ENCODE measurements around the gene DHRS9.
"Not testable (repeated sequence)": the region's sequence is repeated elsewhere in the genome, so short reads cannot be mapped to it uniquely, and the experiment has no call there.

DHRS9 gene

GRCh38 chr2:169069341-169069740, at the start of gene DHRS9:
Gene DHRS9 (plus strand): TSS chr2:169069563. CDS start chr2:169081582, 12,019 bp downstream.
- peak; percentile 92 for DNase-seq (ENCODE audit: low read depth)

DNA sequence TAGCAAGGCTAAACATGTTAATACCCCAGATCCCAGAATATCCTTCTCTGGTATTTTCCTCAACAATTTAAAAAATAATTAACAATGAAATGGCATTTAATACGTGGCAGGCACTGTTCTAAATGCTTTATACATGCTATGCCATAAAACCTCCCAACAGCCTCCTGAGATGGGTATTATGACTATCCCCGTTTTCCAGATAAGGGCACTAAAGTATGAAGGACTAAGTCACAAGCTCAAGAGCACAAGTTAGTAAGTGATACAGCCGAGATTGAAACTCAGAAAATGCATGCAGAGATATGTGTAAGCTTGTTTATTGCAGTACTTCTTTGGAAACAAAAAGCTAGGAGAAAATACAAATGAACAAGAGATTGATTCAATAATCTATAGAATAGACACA, 46.2 kb upstream of the DHRS9 start:
- no peak for DNase-seq (ENCODE audit: low read depth)

- no peak for DNase-seq (ENCODE audit: low read depth)
Measured at GRCh38 chr2:169026056-169026455, 43.3 kb upstream of the DHRS9 start.

DNA sequence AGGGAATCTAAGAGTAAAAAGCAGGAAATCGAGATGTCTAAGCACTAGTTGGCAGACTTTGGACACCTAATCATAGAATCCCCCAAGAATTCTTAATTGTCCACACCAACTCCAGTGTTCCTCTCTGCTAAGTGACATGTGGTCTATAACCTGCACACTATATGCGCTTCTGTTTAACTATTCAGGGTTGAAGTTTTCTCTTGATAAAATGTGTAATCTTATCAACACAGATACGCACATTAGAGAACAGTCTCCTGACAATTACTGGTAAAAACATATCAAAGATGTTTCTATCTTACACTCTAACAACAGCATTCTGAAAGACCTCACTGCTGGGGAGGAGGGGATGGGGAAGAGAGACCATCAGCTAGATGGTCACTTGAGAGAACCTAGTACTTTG, 42.1 kb upstream of the DHRS9 start:
- DNase-seq (ENCODE audit: low read depth) = no peak

DNA sequence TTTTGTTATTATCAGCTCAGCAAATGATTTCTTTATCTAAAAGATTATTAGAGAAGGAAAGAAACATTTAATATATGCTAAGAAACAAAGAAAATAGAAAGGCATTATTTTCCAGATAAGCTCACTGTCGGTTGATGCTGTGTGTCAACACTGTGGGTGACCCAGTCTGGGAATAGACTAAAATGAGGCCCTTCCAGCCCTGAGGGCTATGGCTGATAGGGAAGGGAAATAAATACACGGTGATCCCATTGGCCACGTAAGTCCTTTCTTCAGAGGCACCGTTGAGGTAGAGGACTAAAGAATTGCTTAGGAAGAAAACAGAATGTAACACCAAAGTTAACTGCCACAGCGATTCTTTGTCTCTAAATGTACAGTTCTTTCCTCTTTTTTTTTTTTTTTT, 40.0 kb upstream of the DHRS9 start:
- no peak for DNase-seq (ENCODE audit: low read depth)

GRCh38 chr2:169031202-169031601, 38.2 kb upstream of the DHRS9 start, which contains the start of gene ABCB11:
Gene ABCB11 (minus strand): TSS chr2:169031324. CDS start chr2:169018125, 13,199 bp downstream.
- no peak for DNase-seq (ENCODE audit: low read depth)

DNA sequence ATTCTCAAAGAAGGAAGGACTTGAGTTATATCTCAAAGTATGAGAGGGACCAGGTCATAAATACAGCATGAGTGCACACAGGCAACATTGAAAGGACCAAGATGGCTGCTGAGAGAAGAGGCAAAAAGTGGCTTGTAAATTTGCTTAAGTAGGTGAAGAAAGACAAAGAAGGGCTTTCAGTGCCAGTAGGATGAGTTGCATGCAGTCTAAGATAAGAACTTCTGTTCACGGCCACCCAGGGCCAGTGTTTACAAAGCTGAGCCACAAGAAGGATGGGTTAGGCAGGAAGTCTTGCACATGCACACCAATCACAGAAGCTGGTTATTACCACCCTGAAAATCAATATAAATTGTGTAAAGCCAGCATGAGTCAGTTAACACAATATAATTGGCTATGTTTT, 35.1 kb upstream of the DHRS9 start:
- no peak for DNase-seq (ENCODE audit: low read depth)

DNA sequence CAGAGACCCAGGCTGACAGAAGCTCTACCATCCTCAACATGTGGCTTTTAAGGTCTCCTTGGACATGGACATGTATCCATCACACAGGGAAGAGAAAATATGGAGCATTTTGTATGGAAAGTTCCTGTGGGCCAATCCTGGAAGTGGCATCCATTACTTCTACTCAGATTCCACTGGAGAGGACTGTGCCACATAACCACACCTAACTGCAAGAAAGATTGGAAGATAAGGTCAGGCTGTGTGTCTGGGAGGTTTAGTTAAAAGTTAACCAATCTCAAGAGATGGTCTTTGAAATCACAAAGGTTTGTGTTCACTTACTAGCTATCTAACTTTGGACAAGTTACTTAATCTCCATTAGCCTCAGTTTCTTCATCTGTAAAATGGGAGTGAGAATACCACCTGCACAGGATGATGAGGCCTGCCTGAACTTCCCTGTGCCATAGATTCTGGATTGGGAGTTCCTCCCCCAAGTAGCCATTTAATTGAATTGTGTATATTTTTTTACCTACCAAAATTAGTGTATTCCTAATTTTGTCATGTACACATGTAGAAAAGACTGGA, 34.3 kb upstream of the DHRS9 start:
- DNase-seq (ENCODE audit: low read depth) = no peak

GRCh38 chr2:169035887-169036286, 33.5 kb upstream of the DHRS9 start:
- no peak for DNase-seq (ENCODE audit: low read depth)

- no peak for DNase-seq (ENCODE audit: low read depth)
Measured at GRCh38 chr2:169036736-169037440, 32.5 kb upstream of the DHRS9 start.

GRCh38 chr2:169038338-169038757, 31.0 kb upstream of the DHRS9 start:
- DNase-seq (ENCODE audit: low read depth) = peak; percentile 70

GRCh38 chr2:169039702-169040101, 29.7 kb upstream of the DHRS9 start:
- DNase-seq (ENCODE audit: low read depth) = no peak

DNA sequence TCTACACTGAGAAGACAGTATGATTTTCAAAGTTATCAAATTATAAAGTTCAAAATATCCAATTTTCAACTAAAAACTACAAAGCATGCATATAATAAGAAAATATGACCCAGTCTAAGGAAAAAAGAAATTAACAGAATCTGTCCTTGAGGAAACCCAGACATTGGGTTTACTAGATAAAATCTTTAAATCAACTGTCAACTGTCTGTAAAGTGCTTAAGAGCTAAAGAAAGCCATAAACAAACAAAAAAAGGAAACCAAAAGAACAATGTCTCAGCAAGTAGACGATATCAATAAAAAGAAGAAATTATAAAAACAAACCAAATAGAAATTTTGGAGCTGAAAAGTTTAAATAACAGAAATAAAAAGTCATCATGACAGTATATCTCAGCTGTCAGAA, 27.8 kb upstream of the DHRS9 start:
- no peak for DNase-seq (ENCODE audit: low read depth)

DNA sequence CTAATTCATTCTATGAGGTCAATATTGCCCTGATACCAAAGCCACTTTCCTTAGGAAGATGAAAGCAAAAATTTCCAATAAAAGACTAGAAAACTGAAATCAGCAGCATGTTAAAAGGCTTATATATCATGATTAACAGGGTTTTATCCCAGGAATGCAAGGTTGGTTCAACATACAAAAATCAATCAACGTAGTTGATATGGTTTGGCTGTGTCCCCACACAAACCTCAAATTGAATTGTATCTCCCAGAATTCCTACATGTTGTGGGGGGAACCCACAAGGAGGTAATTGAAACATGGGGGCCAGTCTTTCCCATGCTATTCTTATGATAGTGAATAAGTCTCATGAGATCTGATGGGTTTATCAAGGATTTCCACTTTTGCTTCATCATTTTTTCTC, 26.5 kb upstream of the DHRS9 start:
- no peak for DNase-seq (ENCODE audit: low read depth)

- DNase-seq (ENCODE audit: low read depth) = no peak
Measured at GRCh38 chr2:169046440-169047151, 22.8 kb upstream of the DHRS9 start.

DNA sequence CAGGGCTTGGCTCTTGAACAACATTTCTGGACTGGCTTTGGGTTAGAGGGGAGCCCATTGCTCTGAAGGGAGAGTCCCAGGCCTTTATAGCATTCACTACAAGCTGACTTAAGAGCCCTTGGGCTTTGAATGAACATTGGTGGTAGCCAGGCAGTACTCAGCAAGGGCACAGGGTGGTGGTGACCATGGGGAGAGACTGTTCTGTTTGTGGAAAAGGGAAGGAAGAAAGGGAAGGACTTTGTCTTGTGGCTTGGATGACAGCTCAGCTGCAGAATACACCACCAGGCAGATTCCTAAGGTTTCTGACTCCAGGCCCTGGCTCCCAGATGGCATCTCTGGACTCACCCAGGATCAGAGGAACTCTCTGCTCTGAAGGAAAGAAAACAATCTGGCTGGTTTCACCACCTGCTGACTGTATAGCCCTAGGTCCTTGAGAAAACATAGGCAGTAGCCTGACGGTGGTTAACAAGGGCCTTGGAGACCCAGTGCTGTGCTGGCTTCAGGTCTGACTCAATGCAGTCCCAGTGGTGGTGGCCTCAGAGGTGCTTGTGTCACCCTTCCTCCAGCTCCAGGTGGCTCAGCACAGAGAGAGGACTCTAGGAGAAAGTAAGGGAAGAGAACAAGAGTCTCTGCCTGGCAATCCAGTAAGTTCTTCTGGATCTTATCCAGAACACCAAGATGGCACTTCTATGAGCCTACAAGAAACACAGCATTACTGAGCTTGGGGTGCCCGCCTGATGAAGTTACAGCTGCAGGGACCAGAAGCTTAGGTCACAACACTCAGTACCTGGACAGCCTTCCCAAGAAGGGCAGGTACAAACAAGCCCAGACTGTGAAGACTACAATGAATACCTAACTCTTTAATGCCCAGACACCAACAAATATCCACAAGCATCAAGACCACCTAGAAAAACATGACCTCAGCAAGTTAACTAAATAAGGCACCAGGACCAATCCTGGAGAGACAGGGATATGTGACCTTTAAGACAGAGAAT, 21.8 kb upstream of the DHRS9 start:
- DNase-seq (ENCODE audit: low read depth) = no peak

GRCh38 chr2:169049142-169049541, 20.2 kb upstream of the DHRS9 start:
- no peak for DNase-seq (ENCODE audit: low read depth)

DNA sequence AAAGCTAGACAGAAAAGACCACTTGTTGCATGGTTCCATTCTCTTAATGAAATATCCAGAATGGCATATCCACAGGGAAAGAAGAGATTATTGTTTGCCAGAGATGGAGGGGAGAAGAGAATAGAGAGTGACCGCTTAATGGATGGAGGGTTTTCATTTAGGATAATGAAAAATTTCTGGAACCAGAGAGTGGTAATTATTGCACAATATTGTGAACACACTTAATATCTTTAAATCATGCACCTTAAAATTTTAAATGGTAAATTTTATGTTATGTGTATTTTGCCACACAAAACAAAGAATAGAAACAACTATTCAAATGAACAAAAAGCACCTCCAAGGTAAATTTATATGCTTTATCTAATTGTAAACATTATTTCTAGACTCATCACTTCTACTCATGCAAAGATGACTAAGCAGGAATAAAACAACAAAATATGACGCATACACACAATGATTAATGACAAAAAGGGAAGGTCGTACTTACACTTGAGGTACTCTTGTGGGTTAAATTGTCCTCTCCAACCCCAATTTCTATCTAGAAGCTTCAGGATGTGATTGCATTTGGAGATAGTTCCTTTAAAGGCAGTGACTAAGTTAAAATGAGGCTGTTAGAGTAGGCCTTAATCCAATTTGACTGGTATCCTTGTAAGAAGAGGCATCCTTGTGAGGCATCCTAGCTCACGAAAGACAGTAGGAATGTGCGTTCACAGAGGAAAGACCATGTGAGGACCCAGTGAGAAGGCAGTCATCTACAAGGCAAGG, 18.7 kb upstream of the DHRS9 start:
- DNase-seq (ENCODE audit: low read depth) = no peak

DNA sequence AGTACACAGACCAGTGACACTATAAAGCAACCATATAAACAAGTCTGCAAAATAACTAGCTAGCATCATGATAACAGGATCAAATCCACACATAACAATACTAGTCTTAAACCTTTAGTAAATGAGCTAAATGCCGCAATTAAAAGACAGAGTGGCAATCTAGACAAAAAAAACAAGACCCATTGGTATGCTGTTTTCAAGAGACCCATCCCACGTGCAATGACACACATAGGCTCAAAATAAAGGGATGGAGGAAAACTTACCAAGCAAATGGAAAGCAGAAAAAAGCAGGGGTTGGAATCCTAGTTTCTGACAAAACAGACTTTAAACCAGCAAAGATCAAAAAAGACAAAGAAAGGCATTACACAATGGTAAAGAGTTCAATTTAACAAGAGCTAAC, 14.8 kb upstream of the DHRS9 start:
- DNase-seq (ENCODE audit: low read depth) = not testable (repeated sequence)

GRCh38 chr2:169064199-169064598, 5.2 kb upstream of the DHRS9 start:
- not testable (repeated sequence) for DNase-seq (ENCODE audit: low read depth)

DNA sequence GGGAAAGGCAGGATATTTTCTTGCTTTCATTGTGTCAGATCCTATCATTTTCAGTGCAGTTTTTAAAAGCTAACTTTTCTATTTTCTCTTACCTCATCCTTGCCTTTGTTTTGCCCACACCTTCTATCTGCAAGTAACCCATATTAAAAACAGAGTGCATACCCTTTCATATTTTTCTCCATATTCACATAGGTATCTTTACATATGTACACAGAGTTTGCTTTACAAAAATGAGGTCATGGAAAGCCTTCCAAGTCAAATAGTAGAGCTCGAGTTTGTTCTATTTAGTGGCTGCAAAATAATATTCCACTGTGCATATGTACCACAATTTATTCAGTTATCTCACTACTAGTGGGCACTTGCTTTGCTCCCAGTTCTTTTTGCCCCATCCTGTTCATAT, 3.9 kb upstream of the DHRS9 start:
- no peak for DNase-seq (ENCODE audit: low read depth)
